Stimulated activated CD4-positive, alpha-beta T cell treated with anti-CD3 and anti-CD28 coated beads, Interleukin-2, amount 100 ng/mL, for 24 hours (primary cell): ENCODE data around the gene FOXB1.

Experiments used
- DNase-seq, 2 donors: peaks; one replicate each; pipeline ENCODE4 v3.0.0-alpha.2; 2020

FOXB1 gene

DNA sequence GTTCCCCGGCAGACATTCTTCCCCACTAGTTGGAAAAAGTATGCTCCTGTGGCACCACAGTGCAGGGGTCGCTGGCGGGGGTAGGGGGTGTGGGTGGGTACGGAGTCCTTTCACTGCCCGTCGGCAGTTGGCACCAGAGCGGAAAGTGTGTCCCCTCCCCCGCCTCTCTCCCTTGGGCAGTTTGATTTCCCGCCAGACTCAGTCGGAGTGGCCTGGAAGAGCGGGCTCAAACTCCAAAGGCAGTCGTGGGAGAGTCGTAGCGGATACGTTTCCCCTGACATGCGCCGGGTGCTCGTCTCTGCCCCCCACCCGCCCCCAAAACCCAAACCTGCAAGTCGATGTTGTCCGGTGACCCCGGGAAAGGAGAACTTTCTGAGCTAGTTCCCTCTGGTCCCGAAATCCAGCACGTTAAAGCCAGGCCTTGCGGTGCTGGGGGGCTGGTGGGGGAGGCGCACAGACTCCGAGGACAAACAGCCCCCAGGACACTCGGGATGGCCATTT lies 4.4 kb upstream of the FOXB1 start:
- DNase-seq, result no peak

GRCh38 chr15:60000113-60000823 lies 3.8 kb upstream of the FOXB1 start:
- DNase-seq, result peak in 1 of 2 donors; percentile 22

DNA sequence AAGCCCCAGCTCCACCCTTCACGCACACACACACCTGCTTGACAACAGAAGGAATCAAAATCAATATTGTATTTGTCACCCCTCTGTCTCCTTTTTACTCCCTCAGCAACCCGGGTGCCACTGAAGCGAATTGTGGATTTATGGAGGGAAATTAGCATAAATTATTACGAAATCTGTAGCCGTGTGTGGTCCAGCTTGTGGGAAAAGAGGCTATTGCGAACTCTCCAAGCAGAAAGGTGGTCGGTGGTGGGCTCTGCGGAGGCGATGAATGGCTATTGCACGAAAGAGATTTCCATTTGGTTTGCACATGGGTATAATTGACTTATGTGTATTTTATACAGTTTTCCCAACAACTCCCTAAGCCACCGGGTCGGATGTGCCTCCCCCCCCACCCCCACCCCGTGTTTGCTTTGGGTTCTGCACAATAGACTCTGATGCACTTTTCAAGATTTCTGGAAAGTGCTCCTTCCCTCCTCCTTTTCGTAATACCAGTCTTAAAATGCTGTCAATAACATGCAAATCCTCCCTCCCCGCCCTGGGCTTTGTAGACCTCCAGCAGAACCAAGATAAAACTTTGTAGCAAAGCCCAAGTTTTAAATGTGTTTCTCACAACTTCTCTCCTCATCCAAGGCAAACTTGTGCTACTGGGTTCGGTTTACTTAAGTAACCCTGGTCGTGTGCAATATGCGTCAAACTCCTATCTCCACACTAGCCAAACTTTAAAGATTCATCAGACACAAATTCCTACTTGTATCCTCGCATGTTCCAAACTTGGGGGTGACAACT lies 3.1 kb upstream of the FOXB1 start:
- DNase-seq, result no peak

GRCh38 chr15:60001610-60002527 lies 2.2 kb upstream of the FOXB1 start:
- DNase-seq, result peak in 1 of 2 donors; percentile 11

DNA sequence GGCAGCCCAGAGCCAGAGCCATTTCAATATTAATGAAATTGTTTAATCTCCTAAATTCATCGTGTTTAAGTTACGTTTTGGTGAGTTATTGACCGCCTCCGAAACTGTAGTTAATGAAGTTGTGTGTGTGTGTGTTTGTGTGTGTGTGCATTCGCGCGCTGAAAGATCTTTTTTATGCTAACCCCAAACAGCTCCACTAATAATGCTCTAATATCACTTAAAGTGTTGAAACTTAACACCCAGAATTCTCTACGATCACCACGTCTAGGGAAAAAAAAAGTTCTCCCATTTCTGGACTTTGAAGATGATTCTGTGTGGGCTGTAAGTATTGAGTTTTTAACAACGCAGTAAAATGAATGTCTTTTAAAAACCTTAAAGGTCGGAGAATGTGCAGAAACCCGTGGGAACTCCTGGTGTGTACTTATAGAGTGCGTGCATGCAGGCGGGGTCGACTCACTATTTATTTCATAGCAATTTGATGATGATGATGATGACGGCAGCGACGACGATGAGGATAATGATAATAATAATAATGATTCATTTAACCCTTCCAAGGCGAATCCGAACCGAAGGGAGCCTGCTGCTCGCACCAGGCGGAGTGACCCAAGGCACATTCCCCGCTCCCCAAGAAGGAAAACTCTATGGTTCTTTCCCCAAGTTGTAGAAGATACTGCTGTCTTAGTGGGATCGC lies 1.4 kb upstream of the FOXB1 start:
- peak in 1 of 2 donors; percentile 2 for DNase-seq

- peak in 1 of 2 donors; percentile 20 for DNase-seq
Observed at GRCh38 chr15:60003243-60004008, 685 bp upstream of the FOXB1 start.

GRCh38 chr15:60004846-60005351 lies 788 bp downstream of the FOXB1 start:
- peak in 1 of 2 donors; percentile 28 for DNase-seq

DNA sequence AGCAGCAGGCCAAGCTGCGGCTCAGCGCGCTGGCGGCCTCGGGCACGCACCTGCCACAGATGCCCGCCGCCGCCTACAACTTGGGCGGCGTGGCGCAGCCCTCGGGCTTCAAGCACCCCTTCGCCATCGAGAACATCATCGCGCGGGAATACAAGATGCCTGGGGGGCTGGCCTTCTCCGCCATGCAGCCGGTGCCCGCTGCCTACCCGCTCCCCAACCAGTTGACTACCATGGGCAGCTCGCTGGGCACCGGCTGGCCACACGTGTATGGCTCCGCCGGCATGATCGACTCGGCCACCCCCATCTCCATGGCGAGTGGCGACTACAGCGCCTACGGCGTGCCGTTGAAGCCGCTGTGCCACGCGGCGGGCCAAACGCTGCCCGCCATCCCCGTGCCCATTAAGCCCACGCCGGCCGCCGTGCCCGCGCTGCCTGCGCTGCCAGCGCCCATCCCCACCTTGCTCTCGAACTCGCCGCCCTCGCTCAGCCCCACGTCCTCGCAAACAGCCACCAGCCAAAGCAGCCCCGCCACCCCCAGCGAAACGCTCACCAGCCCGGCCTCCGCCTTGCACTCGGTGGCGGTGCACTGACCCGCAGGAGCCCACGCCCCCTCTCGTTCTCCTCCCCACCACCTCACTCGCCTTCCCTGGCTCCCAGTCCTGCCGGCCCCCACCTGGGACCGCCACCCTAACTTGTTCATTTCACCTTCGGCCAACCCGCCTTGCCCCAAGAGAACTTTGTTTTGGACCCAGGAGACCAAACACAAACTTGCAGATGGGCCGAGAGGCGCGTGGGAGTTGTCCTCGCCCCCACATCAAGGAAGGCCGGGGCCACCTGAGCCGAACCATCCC lies 1.5 kb downstream of the FOXB1 start:
- peak in 1 of 2 donors; percentile 37 for DNase-seq

GRCh38 chr15:60006203-60006862 lies 2.2 kb downstream of the FOXB1 start:
- peak; percentile 62 to 69 for DNase-seq

GRCh38 chr15:60006873-60007272 lies 2.8 kb downstream of the FOXB1 start:
- no peak for DNase-seq

GRCh38 chr15:60009124-60009960 lies 5.2 kb downstream of the FOXB1 start:
- no peak for DNase-seq

DNA sequence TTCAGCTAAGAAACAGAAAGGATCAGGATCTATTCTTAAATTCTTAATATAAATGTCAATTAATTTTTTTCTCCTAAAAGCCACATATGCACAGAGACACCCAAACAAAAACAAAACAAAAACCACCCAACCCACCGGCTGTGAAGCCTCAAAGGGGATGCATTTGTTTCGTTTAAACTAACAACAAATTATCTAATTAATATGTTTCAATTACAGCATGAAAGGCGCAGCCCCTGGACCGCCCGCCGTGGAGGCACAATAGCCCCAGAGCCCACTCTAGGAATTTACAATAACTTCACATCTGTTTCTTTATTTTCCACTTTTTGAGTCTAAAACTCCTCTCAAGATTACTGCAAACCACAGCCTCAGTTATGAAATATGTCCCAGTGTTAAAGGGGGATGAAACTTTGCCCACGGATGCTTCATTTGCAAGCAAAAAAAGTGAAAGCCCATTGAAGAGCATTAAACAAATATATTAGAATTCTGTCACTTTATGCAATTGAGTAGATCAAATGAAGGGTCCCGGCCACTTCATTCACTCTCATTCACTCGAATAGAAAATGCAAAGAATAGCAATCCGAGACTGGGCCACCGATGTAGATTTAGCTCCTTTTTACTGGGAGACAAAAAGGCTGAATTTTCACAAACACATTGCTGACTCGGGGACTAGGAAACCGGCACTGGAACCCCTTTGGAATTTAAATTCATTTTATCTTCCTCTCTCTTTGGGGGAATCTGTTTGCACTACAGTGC lies 6.0 kb downstream of the FOXB1 start:
- DNase-seq, result no peak

DNA sequence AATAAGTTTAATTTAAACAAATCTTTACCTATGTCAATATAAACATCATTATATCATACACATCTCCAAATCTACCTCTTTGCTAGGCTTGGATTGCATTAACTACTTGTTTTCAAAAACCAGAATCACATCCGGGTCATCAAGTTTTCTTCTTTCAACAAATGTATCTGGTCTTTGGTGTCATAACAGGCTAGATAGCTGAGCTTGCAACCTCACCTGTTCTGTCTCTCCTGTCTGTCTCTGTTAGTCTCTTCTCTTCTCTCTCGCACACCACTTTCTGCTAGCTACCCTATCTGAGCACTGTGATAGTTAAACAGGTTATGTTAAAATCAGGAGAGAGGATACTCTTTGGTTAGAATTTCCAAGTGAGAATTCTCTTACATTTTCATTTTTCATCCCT lies 6.7 kb downstream of the FOXB1 start:
- no peak for DNase-seq

GRCh38 chr15:60012695-60013094 lies 8.6 kb downstream of the FOXB1 start:
- DNase-seq, result no peak

DNA sequence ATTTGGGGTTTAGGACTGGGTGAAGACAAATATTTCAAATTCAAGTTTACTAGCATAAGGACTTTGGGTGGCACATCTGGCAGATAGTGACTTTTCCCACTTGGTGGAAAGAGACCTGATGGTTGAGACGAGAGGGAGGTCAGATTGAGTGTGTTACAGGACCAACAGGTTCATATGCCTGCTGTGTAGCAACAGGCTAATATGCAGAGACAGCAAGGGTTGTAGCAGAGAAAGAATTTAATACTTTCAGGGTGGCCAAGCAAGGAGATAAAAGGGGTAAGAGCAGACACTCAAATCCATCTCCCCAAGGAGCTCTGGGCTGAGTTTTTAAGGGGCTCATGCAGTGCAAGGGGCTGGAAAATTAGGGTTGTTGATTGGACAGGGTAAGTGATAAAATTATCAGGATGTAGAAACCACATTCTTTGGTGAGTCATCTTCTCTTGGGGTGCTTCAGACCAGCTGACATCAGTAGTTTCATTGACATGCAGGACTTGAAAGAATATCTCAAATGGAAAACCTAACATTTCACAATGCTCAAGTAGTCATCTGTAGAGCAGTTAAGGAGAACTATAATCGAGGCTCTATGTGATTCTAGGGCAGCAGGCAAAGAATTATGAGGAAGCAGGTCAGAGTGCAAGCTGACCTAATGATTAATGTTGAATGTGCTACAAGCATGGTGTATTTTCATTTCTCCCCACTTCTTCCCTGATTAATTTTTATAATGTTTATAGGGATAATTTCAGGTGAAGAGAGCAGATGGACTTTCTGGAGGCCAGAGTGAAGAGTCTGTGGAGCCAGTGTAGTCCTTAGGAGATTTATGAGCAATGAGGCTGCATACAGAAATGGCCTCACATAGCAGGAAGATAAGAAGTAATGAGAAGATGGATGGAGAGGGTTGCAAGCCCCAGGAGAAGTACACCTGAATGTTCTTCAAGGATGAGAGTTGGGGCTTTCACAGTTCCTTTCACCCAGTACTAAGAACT lies 13.7 kb downstream of the FOXB1 start:
- DNase-seq, result no peak

DNA sequence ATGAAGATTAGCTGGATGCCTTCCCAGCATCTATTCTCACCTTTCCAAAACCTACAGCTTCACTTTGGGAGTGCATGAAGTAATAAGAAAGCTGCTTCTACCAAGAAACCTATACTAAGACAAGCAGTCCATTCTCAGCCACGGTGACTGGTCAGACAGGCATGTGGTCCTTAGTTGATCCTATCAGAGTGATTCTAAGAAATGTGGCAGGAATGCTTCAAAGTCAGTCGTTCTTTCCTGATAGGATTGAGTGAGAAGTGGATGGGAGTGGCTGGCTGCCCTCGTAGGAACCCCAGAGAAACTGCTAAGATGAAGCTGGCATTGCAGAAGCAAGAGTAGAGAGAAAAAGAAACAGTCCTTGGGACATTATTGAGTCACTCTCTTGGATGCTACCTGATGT lies 16.6 kb downstream of the FOXB1 start:
- no peak for DNase-seq
